Bronchial epithelial cell (primary cell): Measurements from ENCODE around the gene MICAL2. TPM values are rescaled to one million over a fixed set of nuclear protein-coding genes. Genes with fewer than 3 reads are reported as not detected.

Source experiments
- DNase-seq: peaks from one replicate; pipeline ENCODE4 v3.0.0-alpha.2; 2010; ENCODE audit warnings: low read depth
- FAIRE-seq: peaks from 2 replicates; lab custom pipeline; 2011; peaks lifted over from hg19 to GRCh38; lab: Jason Lieb, UNC
- H3K27me3 ChIP-seq: 2 replicates; pipeline ENCODE4 v1.5.1; 2011; ENCODE audit warnings: low read length; ENCODE audit not compliant: control insufficient read depth, insufficient read depth
- H3K36me3 ChIP-seq: 2 replicates; pipeline ENCODE4 v1.5.1; 2011; ENCODE audit warnings: low read length; ENCODE audit not compliant: control insufficient read depth, insufficient read depth
- H3K4me3 ChIP-seq: 2 replicates; pipeline ENCODE4 v1.5.1; 2011; ENCODE audit warnings: mild to moderate bottlenecking, low read depth, low read length, control low read depth
- total RNA-seq: library from RNA; depleted of rRNA; stranded (reverse); fragments of >200 nt; gene quantifications from 2 replicates; pipeline ENCODE4 v1.2.1, GENCODE V29; 2014
- TF ChIP-seq, protein P1 (sequence below): IDR thresholded peaks from 2 replicates; pipeline ENCODE4 v1.5.1; 2011; ENCODE audit warnings: mild to moderate bottlenecking, moderate library complexity, low read length, control low read depth, inconsistent platforms; ENCODE audit not compliant: insufficient read depth, severe bottlenecking

The MICAL2 gene
- total RNA-seq, 1 donor from 2014 or later, result 75.0 TPM

DNA sequence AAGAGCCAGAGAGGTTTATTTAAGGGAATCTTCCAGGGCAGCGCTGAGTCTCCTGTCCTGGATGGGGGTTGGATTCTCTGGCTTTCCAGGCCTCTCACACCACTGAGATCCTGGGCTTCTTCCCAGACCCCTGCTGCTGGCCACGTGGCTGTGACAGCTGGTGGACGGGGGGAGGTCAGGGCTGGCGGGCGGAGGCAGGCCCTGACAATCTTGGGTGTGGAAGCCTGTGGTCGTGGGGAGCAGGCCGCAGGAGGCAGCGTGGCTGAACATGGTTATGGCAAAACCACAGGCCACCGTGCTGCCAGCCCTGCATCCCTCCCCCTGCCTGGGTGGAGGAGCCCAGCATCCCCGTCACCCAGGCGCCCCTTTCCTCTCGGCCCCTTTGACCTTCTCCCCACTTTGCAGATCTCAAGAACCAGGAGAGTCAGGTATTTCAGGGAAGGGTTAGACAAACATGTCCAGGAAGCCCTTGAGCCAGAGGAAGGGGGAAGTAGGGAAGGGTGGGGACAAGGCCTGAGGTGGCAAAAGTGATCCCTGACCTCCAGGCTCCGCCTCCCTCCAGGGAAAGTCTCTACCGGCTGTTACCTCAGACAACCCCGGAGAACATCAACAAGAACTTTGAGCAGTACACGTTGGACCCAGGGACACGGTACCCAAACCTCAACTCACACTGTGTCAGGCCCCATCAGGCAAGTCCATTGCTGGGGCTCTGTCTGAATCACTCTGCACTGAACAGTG lies 111.8 kb downstream of the MICAL2 start:
- DNase-seq (no peak), FAIRE-seq (peak; percentile 75)
- TF ChIP-seq, protein P1, sequence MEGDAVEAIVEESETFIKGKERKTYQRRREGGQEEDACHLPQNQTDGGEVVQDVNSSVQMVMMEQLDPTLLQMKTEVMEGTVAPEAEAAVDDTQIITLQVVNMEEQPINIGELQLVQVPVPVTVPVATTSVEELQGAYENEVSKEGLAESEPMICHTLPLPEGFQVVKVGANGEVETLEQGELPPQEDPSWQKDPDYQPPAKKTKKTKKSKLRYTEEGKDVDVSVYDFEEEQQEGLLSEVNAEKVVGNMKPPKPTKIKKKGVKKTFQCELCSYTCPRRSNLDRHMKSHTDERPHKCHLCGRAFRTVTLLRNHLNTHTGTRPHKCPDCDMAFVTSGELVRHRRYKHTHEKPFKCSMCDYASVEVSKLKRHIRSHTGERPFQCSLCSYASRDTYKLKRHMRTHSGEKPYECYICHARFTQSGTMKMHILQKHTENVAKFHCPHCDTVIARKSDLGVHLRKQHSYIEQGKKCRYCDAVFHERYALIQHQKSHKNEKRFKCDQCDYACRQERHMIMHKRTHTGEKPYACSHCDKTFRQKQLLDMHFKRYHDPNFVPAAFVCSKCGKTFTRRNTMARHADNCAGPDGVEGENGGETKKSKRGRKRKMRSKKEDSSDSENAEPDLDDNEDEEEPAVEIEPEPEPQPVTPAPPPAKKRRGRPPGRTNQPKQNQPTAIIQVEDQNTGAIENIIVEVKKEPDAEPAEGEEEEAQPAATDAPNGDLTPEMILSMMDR, result no peak
- Histone ChIP-seq H3K36me3 (peaks cover 24% of the 10 kb centered on the region), H3K4me3 (no peak overlapping the region), H3K27me3 (no peaks in the 10 kb centered on the region)

DNA sequence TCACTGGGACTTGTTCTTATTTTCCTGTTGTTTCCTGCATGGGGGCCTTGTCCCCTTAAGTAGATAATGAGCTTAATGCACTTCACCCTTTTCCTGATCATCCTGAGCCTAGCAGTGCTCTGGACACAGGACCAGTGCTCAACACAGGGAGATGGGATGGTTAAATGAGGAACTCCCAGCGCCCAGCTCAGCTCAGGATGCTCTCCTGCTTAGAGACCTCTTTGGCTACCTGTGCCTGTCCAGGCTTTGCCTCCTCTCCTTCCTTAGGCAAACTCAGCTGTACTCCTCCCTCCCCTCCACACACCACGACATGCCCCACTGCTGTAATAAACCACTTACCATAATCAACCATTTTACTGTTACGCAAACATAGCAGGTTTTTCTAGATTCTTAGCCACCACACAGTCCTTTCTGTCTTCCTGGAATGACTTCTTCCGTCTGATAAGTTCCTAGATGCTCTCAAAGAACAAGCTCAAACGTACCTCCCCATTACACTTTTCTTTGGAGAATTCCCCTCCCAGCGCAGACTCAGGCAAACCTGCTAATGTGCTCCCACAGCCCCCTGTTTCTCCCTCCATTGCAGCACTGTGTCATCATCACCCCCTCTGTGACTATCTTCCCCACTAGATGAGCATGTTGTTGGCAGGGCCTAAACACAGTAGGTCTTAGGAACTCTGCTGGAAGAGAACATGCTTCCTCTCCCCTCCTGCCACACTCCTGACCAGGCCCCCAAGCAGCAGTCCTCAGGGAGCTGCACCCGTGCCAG lies 113.6 kb downstream of the MICAL2 start:
- Histone ChIP-seq H3K27me3 (no peaks in the 10 kb centered on the region), H3K4me3 (no peak overlapping the region), H3K36me3 (peaks cover 20% of the 10 kb centered on the region)
- DNase-seq (peak; percentile 95), FAIRE-seq (peak; percentile 98)
- TF ChIP-seq, protein P1, result no peak

DNA sequence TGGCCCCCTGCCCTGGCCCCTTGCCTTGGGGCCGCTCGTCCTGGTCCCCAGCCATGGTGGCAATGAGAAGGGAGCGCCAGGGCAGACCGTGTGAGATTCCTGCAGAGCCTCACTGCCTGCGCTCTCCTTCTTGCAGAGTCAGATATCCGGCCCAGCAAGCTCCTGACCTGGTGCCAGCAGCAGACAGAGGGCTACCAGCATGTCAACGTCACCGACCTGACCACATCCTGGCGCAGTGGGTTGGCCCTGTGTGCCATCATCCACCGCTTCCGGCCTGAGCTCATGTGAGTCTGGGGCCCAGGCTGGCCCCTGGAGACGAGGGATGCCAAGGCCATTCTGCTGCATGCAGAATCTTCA lies 114.1 kb downstream of the MICAL2 start:
- DNase-seq (peak; percentile 88), FAIRE-seq (peak; percentile 64)
- H3K36me3 ChIP-seq, result peaks cover 22% of the 10 kb centered on the region
- TF ChIP-seq, protein P1, result no peak
- H3K4me3 ChIP-seq, result no peak overlapping the region
- no peaks in the 10 kb centered on the region for H3K27me3 ChIP-seq

DNA sequence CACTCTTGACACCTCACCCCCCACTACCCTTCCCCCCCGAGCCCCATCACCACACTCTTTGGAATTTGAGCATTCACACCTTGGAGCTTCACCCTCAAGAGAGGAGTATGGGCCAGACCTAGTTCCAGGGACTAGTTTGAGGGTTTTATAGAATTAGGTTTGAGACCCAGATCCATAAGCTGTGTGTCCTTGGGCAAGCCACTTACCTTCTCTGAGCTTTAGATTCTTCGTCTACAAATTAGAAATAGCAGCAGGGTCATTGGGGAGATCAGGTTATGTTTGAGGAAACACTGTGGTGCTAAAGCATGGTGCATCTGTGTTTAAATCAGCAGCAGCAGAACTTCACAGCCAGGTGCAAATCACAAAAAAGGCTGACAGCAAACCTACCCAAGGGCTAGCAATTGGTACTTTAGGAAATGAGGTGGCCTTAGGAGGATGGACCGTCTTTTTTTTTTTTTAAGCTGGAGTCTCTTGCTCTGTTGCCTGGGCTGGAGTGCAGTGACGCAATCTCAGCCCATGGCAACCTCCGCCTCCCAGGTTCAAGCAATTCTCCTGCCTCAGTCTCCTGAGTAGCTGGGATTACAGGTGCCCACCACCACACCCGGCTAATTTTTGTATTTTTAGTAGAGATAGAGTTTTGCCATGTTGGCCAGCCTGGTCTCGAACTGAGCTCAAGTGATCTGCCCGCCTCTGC lies 114.8 kb downstream of the MICAL2 start:
- TF ChIP-seq, protein P1, result no peak
- H3K27me3 ChIP-seq, result no peaks in the 10 kb centered on the region
- H3K4me3 ChIP-seq, result no peak overlapping the region
- no peak for DNase-seq
- FAIRE-seq, result no peak
- H3K36me3 ChIP-seq, result peaks cover 23% of the 10 kb centered on the region

DNA sequence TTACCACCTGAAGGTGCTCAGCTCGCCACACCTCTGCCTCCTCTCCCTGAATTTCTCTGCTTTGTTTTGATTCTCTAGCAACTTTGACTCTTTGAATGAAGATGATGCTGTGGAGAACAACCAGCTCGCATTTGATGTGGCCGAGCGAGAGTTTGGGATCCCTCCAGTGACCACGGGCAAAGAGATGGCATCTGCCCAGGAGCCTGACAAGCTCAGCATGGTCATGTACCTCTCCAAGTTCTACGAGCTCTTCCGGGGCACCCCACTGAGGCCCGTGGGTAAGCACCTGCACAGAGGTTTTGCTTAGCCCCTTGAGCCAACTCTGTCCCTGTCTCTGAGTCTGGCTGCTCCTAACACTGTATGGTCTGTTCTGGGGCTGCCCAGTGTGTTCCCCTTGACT lies 115.7 kb downstream of the MICAL2 start:
- no peak for FAIRE-seq
- no peaks in the 10 kb centered on the region for H3K27me3 ChIP-seq
- no peak for DNase-seq
- H3K4me3 ChIP-seq, result no peak overlapping the region
- TF ChIP-seq, protein P1, result no peak
- H3K36me3 ChIP-seq, result peaks cover 20% of the 10 kb centered on the region
